ENCODE results near the gene LAMTOR4.
"Not testable (repeated sequence)": the region's sequence is repeated elsewhere in the genome, so short reads cannot be mapped to it uniquely, and the experiment has no call there.

The LAMTOR4 gene

GRCh38 chr7:100124301-100125230, 24.2 kb upstream of the LAMTOR4 start:
- TF ChIP-seq, protein P1, sequence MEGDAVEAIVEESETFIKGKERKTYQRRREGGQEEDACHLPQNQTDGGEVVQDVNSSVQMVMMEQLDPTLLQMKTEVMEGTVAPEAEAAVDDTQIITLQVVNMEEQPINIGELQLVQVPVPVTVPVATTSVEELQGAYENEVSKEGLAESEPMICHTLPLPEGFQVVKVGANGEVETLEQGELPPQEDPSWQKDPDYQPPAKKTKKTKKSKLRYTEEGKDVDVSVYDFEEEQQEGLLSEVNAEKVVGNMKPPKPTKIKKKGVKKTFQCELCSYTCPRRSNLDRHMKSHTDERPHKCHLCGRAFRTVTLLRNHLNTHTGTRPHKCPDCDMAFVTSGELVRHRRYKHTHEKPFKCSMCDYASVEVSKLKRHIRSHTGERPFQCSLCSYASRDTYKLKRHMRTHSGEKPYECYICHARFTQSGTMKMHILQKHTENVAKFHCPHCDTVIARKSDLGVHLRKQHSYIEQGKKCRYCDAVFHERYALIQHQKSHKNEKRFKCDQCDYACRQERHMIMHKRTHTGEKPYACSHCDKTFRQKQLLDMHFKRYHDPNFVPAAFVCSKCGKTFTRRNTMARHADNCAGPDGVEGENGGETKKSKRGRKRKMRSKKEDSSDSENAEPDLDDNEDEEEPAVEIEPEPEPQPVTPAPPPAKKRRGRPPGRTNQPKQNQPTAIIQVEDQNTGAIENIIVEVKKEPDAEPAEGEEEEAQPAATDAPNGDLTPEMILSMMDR (IDR thresholded peaks at IDR 0.05; ENCODE audit: low read length, missing control alignments) = no peak
- no peak for DNase-seq (ENCODE audit: low read depth)
- H3K4me3 ChIP-seq (replicated peaks; ENCODE audit: low read depth, low read length) = no peak overlapping the region

- DNase-seq (ENCODE audit: low read depth) = no peak
- TF ChIP-seq, protein P1 (IDR thresholded peaks at IDR 0.05; ENCODE audit: low read length, missing control alignments) = no peak
- peak overlapping the region; percentile 90 for H3K4me3 ChIP-seq (replicated peaks; ENCODE audit: low read depth, low read length)
Observed at GRCh38 chr7:100126239-100126930, 22.3 kb upstream of the LAMTOR4 start.

DNA sequence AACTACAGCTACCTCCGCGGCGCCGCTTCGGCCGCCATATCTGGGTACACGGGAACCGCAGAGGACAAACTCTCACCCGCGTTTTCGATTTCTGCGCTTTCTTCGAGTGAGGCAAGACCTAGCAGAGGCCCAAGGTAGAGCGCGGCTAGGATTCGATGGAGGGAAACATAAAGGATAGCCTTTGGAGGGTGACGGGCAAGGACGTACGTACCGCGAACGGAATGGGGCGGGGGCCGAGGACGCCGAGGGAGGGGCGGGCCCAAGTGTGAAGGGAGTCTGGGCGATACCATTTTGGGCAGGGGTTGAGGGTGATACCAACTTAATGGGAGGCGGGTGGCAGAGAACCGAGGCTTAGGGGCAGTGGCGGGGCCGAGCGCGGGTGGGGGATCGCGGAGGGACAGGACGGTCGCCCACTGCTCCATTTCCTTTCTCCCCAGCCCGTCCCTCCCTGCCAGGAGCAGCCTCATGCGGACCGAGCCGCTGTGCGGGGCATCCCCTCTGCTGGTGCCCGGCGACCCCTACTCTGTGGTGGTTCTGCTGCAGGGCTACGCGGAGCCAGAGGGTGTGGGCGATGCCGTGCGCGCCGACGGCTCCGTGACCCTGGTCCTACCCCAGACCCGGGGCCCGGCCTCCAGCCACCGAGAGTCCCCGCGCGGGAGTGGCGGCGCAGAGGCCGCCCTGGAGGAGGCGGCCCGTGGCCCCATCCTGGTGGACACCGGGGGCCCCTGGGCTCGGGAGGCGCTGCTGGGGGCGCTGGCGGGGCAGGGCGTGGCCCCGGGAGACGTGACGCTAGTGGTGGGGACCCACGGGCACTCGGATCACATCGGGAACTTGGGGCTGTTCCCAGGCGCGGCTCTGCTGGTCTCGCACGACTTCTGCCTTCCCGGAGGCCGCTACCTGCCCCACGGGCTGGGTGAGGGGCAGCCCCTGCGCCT, 21.5 kb upstream of the LAMTOR4 start, which contains the start of gene MBLAC1:
Gene MBLAC1, plus strand, starts transcription at position 37 of the 935 bp plus-strand sequence. Its CDS starts 429 bp downstream, at position 466.
- TF ChIP-seq, protein P1 (IDR thresholded peaks at IDR 0.05; ENCODE audit: low read length, missing control alignments) = no peak
- peak; percentile 95 for DNase-seq (ENCODE audit: low read depth)
- H3K4me3 ChIP-seq (replicated peaks; ENCODE audit: low read depth, low read length) = peak within 1 kb of the TSS; percentile 90

GRCh38 chr7:100127866-100128636, 20.7 kb upstream of the LAMTOR4 start:
- peak overlapping the region; percentile 90 for H3K4me3 ChIP-seq (replicated peaks; ENCODE audit: low read depth, low read length)
- TF ChIP-seq, protein P1 (IDR thresholded peaks at IDR 0.05; ENCODE audit: low read length, missing control alignments) = no peak
- no peak for DNase-seq (ENCODE audit: low read depth)

DNA sequence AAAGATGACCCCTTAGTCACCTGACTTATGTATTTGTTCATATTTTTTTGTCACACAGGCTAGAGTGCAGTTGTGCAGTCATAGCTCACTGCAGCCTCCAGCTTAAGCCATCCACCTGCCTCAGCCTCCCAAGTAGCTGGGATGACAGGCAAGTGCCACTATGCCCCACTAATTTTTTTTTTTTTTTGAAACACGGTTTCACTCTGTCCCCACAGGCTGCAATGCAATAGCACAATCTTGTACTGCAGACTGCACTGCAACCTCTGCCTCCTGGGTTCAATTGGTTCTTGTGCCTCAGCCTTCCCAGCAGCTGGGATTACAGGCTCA, 20.1 kb upstream of the LAMTOR4 start:
- DNase-seq (ENCODE audit: low read depth) = no peak
- TF ChIP-seq, protein P1 (IDR thresholded peaks at IDR 0.05; ENCODE audit: low read length, missing control alignments) = no peak
- H3K4me3 ChIP-seq (replicated peaks; ENCODE audit: low read depth, low read length) = no peak overlapping the region

DNA sequence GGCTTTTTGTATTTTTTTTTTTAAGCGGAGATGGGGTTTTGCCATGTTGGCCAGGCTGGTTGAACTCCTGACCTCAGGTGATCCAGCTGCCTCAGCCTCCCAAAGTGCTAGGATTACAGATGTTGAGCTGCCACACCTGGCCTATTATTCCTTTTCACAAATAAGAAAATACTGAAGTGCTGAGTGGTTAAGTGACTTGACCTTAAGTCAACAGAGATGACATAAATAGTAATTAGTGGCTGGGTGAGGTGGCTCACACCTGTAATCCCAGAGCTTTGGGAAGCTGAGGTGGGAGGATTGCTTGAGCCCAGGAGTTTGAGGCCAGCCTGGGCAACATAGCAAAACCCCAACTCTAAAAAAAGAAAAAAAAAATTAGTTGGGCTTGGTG, 18.5 kb upstream of the LAMTOR4 start:
- DNase-seq (ENCODE audit: low read depth); H3K4me3 ChIP-seq (replicated peaks; ENCODE audit: low read depth, low read length): not testable (repeated sequence)

All from fibroblast of pulmonary artery (primary cell).